Neural crest cell (in vitro differentiated cells): ENCODE measurements around the gene USP37. TPM values are rescaled to one million over a fixed set of nuclear protein-coding genes. Genes with fewer than 3 reads are reported as not detected.

Experiments used
- DNase-seq: peaks from one replicate; pipeline ENCODE4 v3.0.0; 2021; ENCODE audit warnings: low read depth, mixed read lengths, low spot score
- H3K27ac Mint-ChIP-seq: one replicate; pipeline ENCODE4 v1.8.0; 2021; ENCODE audit warnings: mild to moderate bottlenecking, mixed read lengths; ENCODE audit not compliant: unreplicated experiment
- H3K27me3 Mint-ChIP-seq: 2 replicates; pipeline ENCODE4 v1.8.0; 2021; ENCODE audit warnings: low read depth, mild to moderate bottlenecking, mixed read lengths
- H3K36me3 Mint-ChIP-seq: 2 replicates; pipeline ENCODE4 v1.8.0; 2021; ENCODE audit warnings: low read depth, mild to moderate bottlenecking, mixed read lengths
- H3K4me1 Mint-ChIP-seq: 2 replicates; pipeline ENCODE4 v1.8.0; 2021; ENCODE audit warnings: mixed read lengths
- H3K4me3 Mint-ChIP-seq: one replicate; pipeline ENCODE4 v1.8.0; 2021; ENCODE audit warnings: mild to moderate bottlenecking, mixed read lengths
- H3K9me3 Mint-ChIP-seq: 2 replicates; pipeline ENCODE4 v1.8.0; 2021; ENCODE audit warnings: mixed read lengths
- CTCF ChIP-seq: fragments of 200-600 bp; sonication (generic); conservative IDR thresholded peaks from 2 replicates; pipeline ENCODE4 v1.5.0; 2021; ENCODE audit warnings: antibody characterized with exemption, mild to moderate bottlenecking
- total RNA-seq: library from RNA; stranded (reverse); gene quantifications from 2 replicates; pipeline ENCODE4 v1.2.1, GENCODE V29; 2021

Gene USP37
- total RNA-seq, 1 donor from 2014 or later: 29.1 TPM

DNA sequence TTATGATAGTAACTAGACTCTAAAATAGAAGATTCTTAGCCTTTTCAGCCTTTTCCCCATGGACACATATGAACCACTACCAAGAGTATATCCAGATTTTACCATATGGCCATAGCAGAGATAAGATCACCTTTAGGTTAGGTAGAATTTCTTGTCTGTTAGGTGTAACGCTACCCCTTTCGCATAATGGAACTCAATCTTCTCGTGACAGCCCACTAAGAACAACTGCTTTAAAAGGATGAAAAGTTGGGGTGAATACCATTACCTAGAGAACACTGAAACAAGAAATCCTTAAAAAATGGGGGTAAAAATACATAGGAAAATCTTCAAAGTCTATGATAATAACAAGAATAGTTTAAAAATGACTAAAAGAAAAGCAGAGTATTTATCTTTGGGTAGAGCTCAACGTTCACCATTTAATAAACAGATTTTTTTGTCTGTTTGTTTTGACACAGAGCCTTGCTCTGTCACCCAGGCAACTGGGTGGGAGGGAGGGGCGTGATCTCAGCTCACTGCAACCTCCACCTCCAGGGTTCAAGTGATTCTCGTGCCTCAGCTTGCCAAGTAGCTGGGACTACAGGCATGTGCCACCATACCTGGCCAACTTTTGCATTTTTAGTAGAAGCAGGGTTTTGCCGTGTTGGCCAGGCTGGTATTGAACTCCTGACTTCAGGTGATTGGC is 82.0 kb downstream of the USP37 start:
- Mint-ChIP-seq H3K4me1 (no peaks in the 10 kb centered on the region), H3K9me3 (no peaks in the 10 kb centered on the region), H3K27me3 (no peaks in the 10 kb centered on the region), H3K27ac (no peak overlapping the region), H3K4me3 (no peak overlapping the region), H3K36me3 (peaks cover 12% of the 10 kb centered on the region)
- DNase-seq: no peak
- no peak for TF ChIP-seq CTCF

- Mint-ChIP-seq H3K36me3 (peaks cover 2% of the 10 kb centered on the region), H3K4me1 (no peaks in the 10 kb centered on the region), H3K4me3 (no peak overlapping the region), H3K27ac (no peak overlapping the region), H3K27me3 (no peaks in the 10 kb centered on the region), H3K9me3 (no peaks in the 10 kb centered on the region)
- DNase-seq: no peak
- TF ChIP-seq CTCF: no peak
Observed at GRCh38 chr2:218482651-218483050, 85.5 kb downstream of the USP37 start.

DNA sequence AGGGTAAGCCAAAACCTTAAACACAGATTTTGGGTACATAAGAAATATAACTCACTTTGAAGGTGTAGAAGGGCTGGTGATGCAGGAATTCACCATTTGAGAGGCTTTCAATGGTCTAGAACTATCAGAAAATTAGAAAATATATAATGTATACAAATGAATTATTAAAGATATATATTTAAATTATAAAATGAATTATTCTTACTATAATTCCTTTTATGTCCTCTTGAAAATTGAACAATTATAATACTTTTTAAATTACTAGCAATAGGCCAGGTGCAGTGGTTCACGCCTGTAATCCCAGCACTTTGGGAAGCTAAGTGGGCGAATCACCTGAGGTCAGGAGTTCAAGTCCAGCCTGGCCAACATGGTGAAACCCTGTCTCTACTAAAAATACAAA is 88.6 kb downstream of the USP37 start:
- Mint-ChIP-seq H3K27me3 (no peaks in the 10 kb centered on the region), H3K9me3 (no peaks in the 10 kb centered on the region), H3K4me3 (no peak overlapping the region), H3K4me1 (no peaks in the 10 kb centered on the region), H3K36me3 (peaks cover 2% of the 10 kb centered on the region), H3K27ac (no peak overlapping the region)
- DNase-seq: no peak
- no peak for TF ChIP-seq CTCF

DNA sequence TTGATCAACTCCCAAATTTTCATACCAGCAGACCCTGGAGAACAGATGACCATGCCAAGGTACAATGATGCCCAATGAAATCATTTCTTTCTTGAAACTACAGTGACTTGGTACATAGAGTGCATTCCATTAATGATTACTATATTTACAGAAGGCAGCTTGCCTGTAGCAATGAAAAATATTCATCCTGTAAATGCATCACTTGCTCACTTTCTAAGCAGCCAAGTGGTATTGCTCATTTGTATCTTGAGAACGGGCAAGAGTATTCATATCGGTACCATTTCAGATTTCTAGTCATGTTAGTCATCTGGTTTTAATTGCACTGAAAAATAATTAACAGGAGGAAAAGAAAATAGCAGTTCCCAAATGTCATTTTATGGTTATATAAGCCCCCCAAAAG is 89.6 kb downstream of the USP37 start:
- no peak overlapping the region for H3K4me3 Mint-ChIP-seq

GRCh38 chr2:218477247-218477646 is 90.9 kb downstream of the USP37 start:
- no peak for TF ChIP-seq CTCF
- H3K4me1 Mint-ChIP-seq: no peaks in the 10 kb centered on the region
- no peak overlapping the region for H3K4me3 Mint-ChIP-seq
- no peaks in the 10 kb centered on the region for H3K9me3 Mint-ChIP-seq
- H3K36me3 Mint-ChIP-seq: peaks cover 2% of the 10 kb centered on the region
- H3K27me3 Mint-ChIP-seq: no peaks in the 10 kb centered on the region
- DNase-seq: no peak
- H3K27ac Mint-ChIP-seq: no peak overlapping the region

More for the DNA sequence above, 89.6 kb downstream of the USP37 start:
- H3K36me3 Mint-ChIP-seq: peaks cover 2% of the 10 kb centered on the region
- no peak for TF ChIP-seq CTCF
- H3K27ac Mint-ChIP-seq: no peak overlapping the region
- H3K9me3 Mint-ChIP-seq: no peaks in the 10 kb centered on the region
- H3K27me3 Mint-ChIP-seq: no peaks in the 10 kb centered on the region
- no peak for DNase-seq
- no peaks in the 10 kb centered on the region for H3K4me1 Mint-ChIP-seq
